A673 (cell line): Measurements from ENCODE around the gene SDCBP2.

ENCODE experiments used
- CTCF ChIP-seq: fragments of 300-800, 200-600 bp; sonication (generic); conservative IDR thresholded peaks from 2 replicates; pipeline ENCODE4 v1.5.1; 2017; ENCODE audit warnings: low read depth, mild to moderate bottlenecking, antibody characterized with exemption, low read length, moderate library complexity, mixed read lengths
- EZH2 ChIP-seq: fragments of 200-600 bp; sonication (generic); IDR thresholded peaks from 2 replicates; pipeline ENCODE4 v1.6.1; 2017; ENCODE audit warnings: borderline replicate concordance, low read depth, mild to moderate bottlenecking, mixed read lengths, antibody characterized with exemption, low read length; ENCODE audit not compliant: poor library complexity, severe bottlenecking

GRCh38 chr20:1299522-1299921 lies 29.4 kb downstream of the SDCBP2 start:
- TF ChIP-seq CTCF: no peak; the same call in 1 of the 2 replicates
- TF ChIP-seq EZH2: no peak
